K562 (cell line): ENCODE measurements around the gene ACOT7. TPM values are rescaled to one million over a fixed set of nuclear protein-coding genes. Genes with fewer than 3 reads are reported as not detected.

Experiments used
- ATAC-seq: fragments of 200-7000 bp; cut with Tn5 transposase; 3 replicates; pipeline ENCODE4 v1.9.1; 2020; ENCODE audit warnings: moderate library complexity
- BruUV-seq: library from RNA; stranded (reverse); fragments of 400-500 nt; replicated peaks from 2 replicates; lab custom pipeline; 2021; lab: Mats Ljungman, UMichigan
- CTCF ChIA-PET: fragments of 300-600 bp; formaldehyde crosslinking; extraction: SDS; loops from one replicate; lab custom pipeline; 2021; ENCODE audit warnings: low intra/inter-chr PET ratio; lab: Yijun Ruan, JAX
- POLR2A ChIA-PET: fragments of 300-600, 350-650 bp; sonication (Branson Sonifier 250); formaldehyde crosslinking; extraction: SDS; loops from one replicate; lab custom pipeline; 2021; ENCODE audit warnings: antibody characterized with exemption, inconsistent platforms; lab: Yijun Ruan, JAX
- DNase-seq, 4 experiments: peaks; one replicate each; pipeline versions ENCODE4 v3.0.0 to v3.0.0-alpha.2; 2011 to 2018; ENCODE audit warnings: low spot score in 3 of 4, mixed read lengths in 3 of 4; ENCODE audit errors: extremely low read depth in 1 of 4
- FAIRE-seq: peaks from 2 replicates; lab custom pipeline; 2011; peaks lifted over from hg19 to GRCh38; lab: Jason Lieb, UNC
- H2AFZ ChIP-seq: 2 replicates; pipeline ENCODE4 v1.6.0; 2011; ENCODE audit warnings: low read depth, low read length, control low read depth, inconsistent platforms
- H3K27ac ChIP-seq: fragments of 200-600 bp; 3 replicates; pipeline ENCODE4 v1.8.0; 2011; ENCODE audit warnings: low read depth, mild to moderate bottlenecking, control low read depth, inconsistent platforms, low read length, moderate library complexity, mixed read lengths; ENCODE audit errors: extremely low read depth
- H3K27me3 ChIP-seq, 2 experiments: fragments of 300-600 bp in 1 of 2; 2 replicates in 1 of 2; 3 replicates in 1 of 2; pipeline versions ENCODE4 v1.6.0 to v1.8.0; 2011; ENCODE audit warnings: inconsistent platforms in 2 of 2, low read length in 2 of 2, mild to moderate bottlenecking in 1 of 2, mixed read lengths in 1 of 2, moderate library complexity in 1 of 2; ENCODE audit not compliant: control insufficient read depth in 2 of 2, insufficient read depth in 2 of 2
- H3K36me3 ChIP-seq: fragments of 300-600 bp; 3 replicates; pipeline ENCODE4 v1.8.0; 2011; ENCODE audit warnings: mild to moderate bottlenecking, low read length, inconsistent platforms; ENCODE audit not compliant: control insufficient read depth, insufficient read depth
- H3K4me1 ChIP-seq, 2 experiments: fragments of 200-600 bp in 1 of 2; replicated peaks in 1 of 2; 2 replicates in 1 of 2; 3 replicates in 1 of 2; pipeline versions ENCODE4 v1.5.1 to v1.8.0; 2011; ENCODE audit warnings: inconsistent platforms in 2 of 2, low read length in 2 of 2, mild to moderate bottlenecking in 1 of 2, mixed read lengths in 1 of 2, moderate library complexity in 1 of 2; ENCODE audit not compliant: control insufficient read depth in 2 of 2, insufficient read depth in 2 of 2
- H3K4me2 ChIP-seq: 2 replicates; pipeline ENCODE4 v1.6.1; 2011; ENCODE audit warnings: low read length, control low read depth, inconsistent platforms, mixed read lengths; ENCODE audit not compliant: insufficient read depth
- H3K4me3 ChIP-seq: fragments of 200-600 bp; sonication (generic), shearing (Covaris generic); 2 replicates; pipeline ENCODE4 v1.5.1; 2016; ENCODE audit warnings: control low read depth, inconsistent platforms
- H3K79me2 ChIP-seq: fragments of 200-600 bp; 3 replicates; pipeline ENCODE4 v1.8.0; 2011; ENCODE audit warnings: low read length, inconsistent platforms; ENCODE audit not compliant: control insufficient read depth, insufficient read depth
- H3K9ac ChIP-seq, 2 experiments: 2 replicates each; pipeline versions ENCODE4 v1.6.0 to v1.6.1; 2011; ENCODE audit warnings: low read depth in 2 of 2, low read length in 2 of 2, control low read depth in 1 of 2, inconsistent platforms in 1 of 2, mild to moderate bottlenecking in 1 of 2, mixed read lengths in 1 of 2; ENCODE audit not compliant: insufficient read depth in 1 of 2
- H3K9me1 ChIP-seq: one replicate; pipeline ENCODE4 v1.6.0; 2011; ENCODE audit warnings: inconsistent platforms, mild to moderate bottlenecking, low read length, moderate library complexity; ENCODE audit not compliant: control insufficient read depth, insufficient read depth
- H3K9me3 ChIP-seq: replicated peaks from 2 replicates; pipeline ENCODE4 v1.5.1; 2011; ENCODE audit warnings: low read depth, low read length, inconsistent platforms; ENCODE audit not compliant: control insufficient read depth, insufficient read depth
- H4K20me1 ChIP-seq: replicated peaks from 2 replicates; pipeline ENCODE4 v1.6.1; 2011; ENCODE audit warnings: low read length, inconsistent platforms, mixed read lengths; ENCODE audit not compliant: control insufficient read depth, insufficient read depth
- E4F1 ChIP-seq: fragments of 250-450 bp; sonication (Bioruptor Pico); IDR thresholded peaks from 2 replicates; pipeline ENCODE4 v1.5.0; 2021; ENCODE audit warnings: mild to moderate bottlenecking, borderline replicate concordance
- ETS1 ChIP-seq: conservative IDR thresholded peaks from 2 replicates; pipeline ENCODE4 v1.6.1; 2011; ENCODE audit warnings: low read depth, mild to moderate bottlenecking, low read length; ENCODE audit not compliant: control insufficient read depth
- GABPA ChIP-seq: fragments of 200-800 bp; sonication (Bioruptor generic); conservative IDR thresholded peaks from 2 replicates; pipeline ENCODE4 v1.6.1; 2016; ENCODE audit warnings: low read depth, missing genetic modification characterization, missing compliant biosample characterization
- GATAD2B ChIP-seq: fragments of 450-650 bp; IDR thresholded peaks from 2 replicates; pipeline ENCODE4 v1.6.1; 2017; ENCODE audit warnings: mild to moderate bottlenecking, borderline replicate concordance
- MEF2A ChIP-seq: IDR thresholded peaks from 2 replicates; pipeline ENCODE4 v1.6.1; 2011; ENCODE audit warnings: low read depth, mild to moderate bottlenecking, low read length, moderate library complexity; ENCODE audit not compliant: control insufficient read depth
- NR4A1 ChIP-seq, 2 experiments: fragments of 250-450 bp in 1 of 2; fragments of 450-650 bp in 1 of 2; sonication (Bioruptor Pico) in 1 of 2; IDR thresholded peaks; 2 replicates each; pipeline versions ENCODE4 v1.4.0 to v1.6.1; 2016 to 2020; ENCODE audit warnings: mild to moderate bottlenecking in 2 of 2, missing compliant biosample characterization in 1 of 2, missing genetic modification characterization in 1 of 2, moderate library complexity in 1 of 2
- PCBP2 ChIP-seq: fragments of 200-400 bp; formaldehyde crosslinking; IDR thresholded peaks from 2 replicates; pipeline ENCODE4 v1.6.1; 2018; ENCODE audit warnings: low read length, low read depth, mild to moderate bottlenecking, moderate library complexity; ENCODE audit not compliant: poor library complexity, severe bottlenecking
- PML ChIP-seq: IDR thresholded peaks from 2 replicates; pipeline ENCODE4 v1.6.1; 2012; ENCODE audit warnings: low read length, inconsistent platforms
- SMAD2 ChIP-seq: fragments of 150-350 bp; IDR thresholded peaks from 2 replicates; pipeline ENCODE4 v1.6.1; 2014; ENCODE audit warnings: low read depth, mild to moderate bottlenecking, low read length
- U2AF2 ChIP-seq: fragments of 200-400 bp; formaldehyde crosslinking; optimal IDR thresholded peaks from 2 replicates; pipeline ENCODE3; 2017; ENCODE audit warnings: low read depth, mild to moderate bottlenecking, low read length
- ZNF551 ChIP-seq: fragments of 250-450 bp; sonication (Bioruptor Pico); IDR thresholded peaks from 2 replicates; pipeline ENCODE4 v1.5.0; 2021; ENCODE audit warnings: mild to moderate bottlenecking, moderate library complexity
- WGBS: fragments of 100-300 bp; shearing (Covaris generic); methylation state at CpG from one replicate; pipeline ENCODE4 v1.1.6; 2016; ENCODE audit warnings: low coverage, mixed read lengths; ENCODE audit not compliant: insufficient coverage; ENCODE audit errors: missing lambda C conversion rate; 5-methylcytosine and 5-hydroxymethylcytosine counted together
- in situ Hi-C: fragments of 300-500 bp; cut with MboI; formaldehyde crosslinking; loops from 4 replicates; pipeline ENCODE4 v1.15.0; 2018; ENCODE audit warnings: inconsistent platforms, mixed read lengths
- intact Hi-C: fragments of 100-400 bp; cut with micrococcal nuclease; formaldehyde crosslinking; loops from 2 replicates; pipeline ENCODE4 v1.14.2; 2022
- polyA plus RNA-seq, 8 experiments: library from polyadenylated mRNA; depleted of rRNA in 4 of 8; stranded (reverse) in 5 of 8; unstranded in 3 of 8; fragments of >200 nt; fragmentation: Nextera tagmentation in 2 of 8; fragmentation: Illumina TruSeq in 1 of 8; extraction: Ambion mirVana in 2 of 8; extraction: Trizol in 1 of 8; gene quantifications; 2 replicates each; pipeline versions ENCODE4 v1.2.1 to v1.2.3, GENCODE V29; 2011 to 2014; ENCODE audit warnings: inconsistent platforms in 1 of 8, missing spikeins in 1 of 8
- total RNA-seq, 7 experiments: library from RNA; depleted of rRNA in 6 of 7; stranded (reverse); fragments of >200 nt in 6 of 7; fragmentation: Illumina TruSeq in 2 of 7; extraction: Trizol in 2 of 7; gene quantifications; 2 replicates each; pipeline versions ENCODE4 v1.2.1 to v1.2.3, GENCODE V29; 2011 to 2021; ENCODE audit warnings: low replicate concordance in 1 of 7

ACOT7 gene
- total and polyA plus RNA-seq, 9 of the 15 experiments (the other 6 are each of a cell fraction or from before 2014, with no cell fraction given) = 7.0 to 92.6 (median 37.2) TPM

- DNase-seq = no peak
- no peak for FAIRE-seq
- Histone ChIP-seq H2AFZ (no peak overlapping the region), H3K4me2 (no peak overlapping the region), H4K20me1 (peaks cover 3% of the 10 kb centered on the region), H3K4me1 (peaks cover 0 to 10% of the 10 kb centered on the region in 2 experiments; a peak in 2 of 5 replicates), H3K79me2 (no peaks in the 10 kb centered on the region), H3K9me1 (peaks cover 2% of the 10 kb centered on the region), H3K9ac (no peak overlapping the region), H3K27me3 (no peaks in the 10 kb centered on the region), H3K9me3 (no peaks in the 10 kb centered on the region), H3K4me3 (no peak overlapping the region), H3K36me3 (0 out of 3 replicates have a peak, but pooled peaks cover 2% of the 10 kb centered on the region), H3K27ac (no peak overlapping the region)
- TF ChIP-seq PCBP2 (no peak), U2AF2 (no peak), ZNF551 (no peak), MEF2A (no peak), GABPA (tag) (no peak)
- POLR2A ChIA-PET = no interaction called here
- in situ Hi-C loops (no loop called here), intact Hi-C loops (no loop called here)
- no peak for ATAC-seq
- BruUV-seq = no TSS peak
- CTCF ChIA-PET = no interaction called here
- WGBS = 47% methylated on average over 7 of the region's 7 CpGs
Measured at GRCh38 chr1:6302568-6302967, 91.0 kb downstream of the ACOT7 start.

- FAIRE-seq = no peak
- TF ChIP-seq NR4A1 (CRISPR knock-in tag; IDR thresholded peaks at IDR 0.05) = no peak
- TF ChIP-seq NR4A1 (tag; IDR thresholded peaks at IDR 0.05) = no peak
- no peak for TF ChIP-seq ETS1
- TF ChIP-seq PML = no peak
- no peak for TF ChIP-seq SMAD2
- TF ChIP-seq GATAD2B = no peak
- TF ChIP-seq E4F1 = no peak
Measured at GRCh38 chr1:6301526-6301925, 92.0 kb downstream of the ACOT7 start.

More at GRCh38 chr1:6301526-6301925, 92.0 kb downstream of the ACOT7 start:
- peaks cover 7% of the 10 kb centered on the region for H4K20me1 ChIP-seq
- DNase-seq (no peak), ATAC-seq (no peak)
- no TSS peak for BruUV-seq
- H3K4me3 ChIP-seq = no peak overlapping the region
- H3K4me1 ChIP-seq = peaks cover 0 to 10% of the 10 kb centered on the region in 2 experiments; a peak in 2 of 5 replicates
- WGBS = 78% methylated on average over 8 of the region's 8 CpGs
- no peak overlapping the region for H2AFZ ChIP-seq
- H3K9ac ChIP-seq = no peak overlapping the region
- 0 out of 3 replicates have a peak, but pooled peaks cover 2% of the 10 kb centered on the region for H3K36me3 ChIP-seq
- no peaks in the 10 kb centered on the region for H3K27me3 ChIP-seq
- intact Hi-C loops = no loop called here
- no peak overlapping the region for H3K27ac ChIP-seq
- H3K9me3 ChIP-seq = no peaks in the 10 kb centered on the region
- CTCF ChIA-PET = no interaction called here
- no peaks in the 10 kb centered on the region for H3K79me2 ChIP-seq
- no peak overlapping the region for H3K4me2 ChIP-seq
- no peaks in the 10 kb centered on the region for H3K9me1 ChIP-seq
- POLR2A ChIA-PET = no interaction called here
- in situ Hi-C loops = no loop called here
